SU-DHL-6 (cell line): ENCODE data around the gene UBE2D2.

Source experiments
- H2AFZ ChIP-seq: fragments of 200-600 bp; sonication (generic); 2 replicates; pipeline ENCODE4 v1.6.1; 2014; ENCODE audit warnings: low read depth, mild to moderate bottlenecking, moderate library complexity, mixed read lengths, antibody characterized with exemption, low read length; ENCODE audit not compliant: severe bottlenecking
- H3F3A ChIP-seq: fragments of 200-600 bp; shearing (Covaris generic); 2 replicates; pipeline ENCODE4 v1.6.0; 2016; ENCODE audit warnings: antibody characterized with exemption, mild to moderate bottlenecking; ENCODE audit not compliant: insufficient read depth
- H3K27ac ChIP-seq: fragments of 200-600 bp; sonication (generic); 2 replicates; pipeline ENCODE4 v1.5.1; 2016; ENCODE audit warnings: low read depth, mild to moderate bottlenecking, low read length, moderate library complexity, mixed read lengths
- H3K27me3 ChIP-seq: fragments of 200-600 bp; sonication (generic), shearing (Covaris generic); 2 replicates; pipeline ENCODE4 v1.6.0; 2014; ENCODE audit warnings: mild to moderate bottlenecking, low read length
- H3K36me3 ChIP-seq: fragments of 200-600 bp; sonication (generic); 2 replicates; pipeline ENCODE4 v1.6.1; 2014; ENCODE audit warnings: mild to moderate bottlenecking, low read length, mixed read lengths
- H3K4me2 ChIP-seq: fragments of 300-600, 200-600 bp; shearing (Covaris generic), sonication (generic); 2 replicates; pipeline ENCODE4 v1.6.0; 2014; ENCODE audit warnings: low read length, low read depth, mild to moderate bottlenecking; ENCODE audit not compliant: poor library complexity, severe bottlenecking
- H3K4me3 ChIP-seq: fragments of 200-600 bp; sonication (generic); 2 replicates; pipeline ENCODE4 v1.5.1; 2014; ENCODE audit warnings: antibody characterized with exemption, low read length, mild to moderate bottlenecking, mixed read lengths; ENCODE audit not compliant: insufficient read depth, poor library complexity, severe bottlenecking
- H3K79me2 ChIP-seq: fragments of 200-600 bp; sonication (generic); 2 replicates; pipeline ENCODE4 v1.6.1; 2014; ENCODE audit warnings: mild to moderate bottlenecking, low read length, moderate library complexity; ENCODE audit not compliant: insufficient read depth
- H3K9ac ChIP-seq: fragments of 200-600 bp; sonication (generic); 2 replicates; pipeline ENCODE4 v1.7.0; 2014; ENCODE audit warnings: mild to moderate bottlenecking, low read length
- H3K9me2 ChIP-seq: fragments of 200-600 bp; sonication (generic); replicated peaks from 2 replicates; pipeline ENCODE4 v1.6.1; 2014; ENCODE audit warnings: low read length; ENCODE audit not compliant: insufficient read depth
- H3K9me3 ChIP-seq: fragments of 200-600 bp; sonication (generic); 2 replicates; pipeline ENCODE4 v1.6.1; 2014; ENCODE audit warnings: low read length, mixed read lengths; ENCODE audit not compliant: insufficient read depth
- H4K20me1 ChIP-seq: fragments of 200-600 bp; sonication (generic); 2 replicates; pipeline ENCODE4 v1.6.1; 2014; ENCODE audit warnings: low read depth, mild to moderate bottlenecking, antibody characterized with exemption, low read length, moderate library complexity, mixed read lengths
- EZH2phosphoT487 ChIP-seq: fragments of 200-600 bp; sonication (generic), shearing (Covaris generic); conservative IDR thresholded peaks from 2 replicates; pipeline ENCODE4 v1.6.1; 2018; ENCODE audit warnings: mild to moderate bottlenecking, antibody characterized with exemption, low read length, moderate library complexity, mixed read lengths
- TF ChIP-seq, protein P1 (sequence below): fragments of 200-600 bp; sonication (generic); IDR thresholded peaks from one replicate; pipeline ENCODE4 v1.5.1; 2017; ENCODE audit warnings: antibody characterized with exemption, mild to moderate bottlenecking, low read length, moderate library complexity; ENCODE audit not compliant: insufficient read depth, poor library complexity, severe bottlenecking

Gene UBE2D2

DNA sequence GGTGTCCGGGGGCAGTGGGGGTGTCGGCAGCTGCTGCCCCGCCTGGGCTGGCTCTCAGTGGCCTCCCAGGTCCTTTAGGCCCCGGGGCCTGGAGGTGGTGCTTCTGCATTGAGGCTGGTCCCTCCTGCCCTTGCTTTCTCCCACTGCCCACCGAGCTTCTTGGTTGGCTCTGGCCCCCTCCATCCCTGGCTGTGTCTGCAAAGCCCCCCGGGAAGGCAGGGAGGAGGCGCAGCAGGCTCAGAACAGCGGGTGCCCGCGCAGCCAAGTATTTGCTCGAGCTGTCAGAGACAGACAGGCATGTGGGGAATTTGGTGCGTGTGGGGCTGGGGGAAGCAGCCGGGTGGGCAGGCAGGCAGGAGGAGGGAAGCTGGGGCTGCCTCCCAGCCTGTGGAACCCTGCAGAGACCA is 98.6 kb downstream of the UBE2D2 start:
- Histone ChIP-seq H3K27ac (peak overlapping the region; percentile 59), H3K4me3 (no peak overlapping the region), H2AFZ (no peak overlapping the region), H3K36me3 (no peaks in the 10 kb centered on the region), H3F3A (0 out of 2 replicates have a peak, but pooled peaks cover 5% of the 10 kb centered on the region), H3K4me2 (peak overlapping the region; percentile 46), H4K20me1 (no peaks in the 10 kb centered on the region; the same call in 1 of the 2 replicates), H3K27me3 (no peaks in the 10 kb centered on the region), H3K79me2 (peaks cover 98% of the 10 kb centered on the region), H3K9ac (peak overlapping the region; percentile 33), H3K9me2 (no peaks in the 10 kb centered on the region), H3K9me3 (no peaks in the 10 kb centered on the region)
- TF ChIP-seq, protein P1, sequence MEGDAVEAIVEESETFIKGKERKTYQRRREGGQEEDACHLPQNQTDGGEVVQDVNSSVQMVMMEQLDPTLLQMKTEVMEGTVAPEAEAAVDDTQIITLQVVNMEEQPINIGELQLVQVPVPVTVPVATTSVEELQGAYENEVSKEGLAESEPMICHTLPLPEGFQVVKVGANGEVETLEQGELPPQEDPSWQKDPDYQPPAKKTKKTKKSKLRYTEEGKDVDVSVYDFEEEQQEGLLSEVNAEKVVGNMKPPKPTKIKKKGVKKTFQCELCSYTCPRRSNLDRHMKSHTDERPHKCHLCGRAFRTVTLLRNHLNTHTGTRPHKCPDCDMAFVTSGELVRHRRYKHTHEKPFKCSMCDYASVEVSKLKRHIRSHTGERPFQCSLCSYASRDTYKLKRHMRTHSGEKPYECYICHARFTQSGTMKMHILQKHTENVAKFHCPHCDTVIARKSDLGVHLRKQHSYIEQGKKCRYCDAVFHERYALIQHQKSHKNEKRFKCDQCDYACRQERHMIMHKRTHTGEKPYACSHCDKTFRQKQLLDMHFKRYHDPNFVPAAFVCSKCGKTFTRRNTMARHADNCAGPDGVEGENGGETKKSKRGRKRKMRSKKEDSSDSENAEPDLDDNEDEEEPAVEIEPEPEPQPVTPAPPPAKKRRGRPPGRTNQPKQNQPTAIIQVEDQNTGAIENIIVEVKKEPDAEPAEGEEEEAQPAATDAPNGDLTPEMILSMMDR: no peak
- TF ChIP-seq EZH2phosphoT487: no peak

DNA sequence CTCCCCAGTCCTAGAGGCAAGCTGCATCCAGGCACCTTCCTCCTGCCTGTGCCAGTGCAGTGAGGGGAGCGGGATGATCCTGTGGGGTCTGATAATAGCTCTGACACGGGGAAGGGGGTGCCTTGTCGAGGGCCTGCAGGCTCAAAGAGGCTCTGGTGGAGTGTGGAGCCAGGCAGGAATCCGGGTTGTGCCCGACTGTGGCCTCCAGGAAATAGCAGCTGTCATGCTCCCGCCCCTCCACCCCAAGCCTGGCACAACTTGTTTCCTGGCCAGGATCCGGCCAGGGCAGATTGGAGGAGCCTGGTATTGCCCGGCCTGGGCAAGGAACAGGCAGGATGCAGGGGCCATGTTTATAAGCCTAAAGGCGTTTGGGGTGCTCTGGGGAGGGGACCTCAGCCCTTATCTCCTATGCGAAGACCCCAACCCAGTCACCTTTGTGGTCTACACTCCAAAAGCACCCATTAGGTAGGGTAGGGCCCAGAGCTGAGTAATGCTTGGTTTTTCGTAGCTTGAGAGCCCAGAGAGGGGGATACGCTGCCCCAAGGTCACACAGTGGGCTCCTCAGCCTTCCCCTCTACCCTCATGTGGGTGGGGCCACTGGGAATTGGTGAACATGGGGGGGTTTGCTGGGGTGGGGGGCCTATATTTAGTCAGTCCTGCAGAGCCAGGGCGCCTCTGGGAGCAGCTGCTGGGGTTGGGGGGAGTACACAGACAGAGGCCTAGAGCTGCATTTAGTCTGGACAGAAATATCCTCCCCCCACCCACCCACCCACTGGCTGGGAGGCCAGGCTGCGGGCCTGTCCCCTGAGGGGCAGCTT is 99.2 kb downstream of the UBE2D2 start:
- Histone ChIP-seq H3F3A (0 out of 2 replicates have a peak, but pooled peaks cover 7% of the 10 kb centered on the region), H2AFZ (no peak overlapping the region), H3K9ac (peak overlapping the region; percentile 33), H3K79me2 (peaks cover 98% of the 10 kb centered on the region), H3K9me3 (no peaks in the 10 kb centered on the region), H3K9me2 (no peaks in the 10 kb centered on the region), H3K27me3 (no peaks in the 10 kb centered on the region), H3K4me3 (no peak overlapping the region), H3K36me3 (no peaks in the 10 kb centered on the region), H4K20me1 (no peaks in the 10 kb centered on the region; the same call in 1 of the 2 replicates), H3K27ac (peak overlapping the region; percentile 59), H3K4me2 (peak overlapping the region; percentile 46)
- no peak for TF ChIP-seq EZH2phosphoT487
- TF ChIP-seq, protein P1: no peak

DNA sequence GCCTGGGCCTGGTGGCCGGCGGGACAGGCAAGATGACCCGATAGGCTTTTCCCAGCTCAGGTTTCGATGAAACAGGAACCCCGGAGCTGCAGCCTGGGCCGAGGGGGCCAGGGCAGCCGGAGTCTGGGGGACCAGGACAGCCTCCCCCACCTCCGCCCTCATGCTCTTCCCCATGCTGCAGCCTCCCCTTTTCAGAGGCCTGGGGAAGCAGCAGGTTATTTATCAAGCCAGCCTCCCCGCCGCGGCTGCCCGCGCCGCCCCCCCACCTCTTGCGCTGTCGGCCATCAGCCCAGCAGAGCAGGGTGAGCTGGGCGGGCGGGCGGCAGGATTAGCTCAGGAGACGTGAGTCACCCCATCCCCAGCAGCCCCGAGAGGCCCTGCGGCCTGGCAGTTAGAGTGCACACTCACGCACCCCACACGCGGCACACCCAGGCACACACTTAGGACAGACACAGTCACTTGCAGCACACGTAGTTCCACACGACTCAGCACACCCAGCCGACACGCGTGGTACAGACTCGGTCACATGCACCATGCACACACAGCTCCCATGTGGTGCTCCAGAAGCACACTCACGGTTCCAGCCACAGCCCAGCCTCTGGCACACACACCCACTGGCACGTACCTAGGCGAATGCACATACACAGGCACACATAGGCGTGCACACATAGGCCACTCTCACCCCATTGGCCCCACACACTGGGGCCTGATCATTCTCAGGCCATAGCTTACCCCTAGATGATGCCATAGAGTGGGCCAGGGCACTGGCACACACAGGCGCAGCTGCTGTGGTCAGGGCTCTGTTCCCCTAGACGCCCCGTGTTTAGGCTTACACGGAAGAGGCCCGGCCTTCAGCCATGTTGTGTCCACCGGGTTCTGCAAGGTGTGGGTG is 100.0 kb downstream of the UBE2D2 start:
- Histone ChIP-seq H3K4me2 (peak overlapping the region; percentile 17), H3K9ac (no peak overlapping the region), H3K79me2 (peaks cover 98% of the 10 kb centered on the region), H3K36me3 (no peaks in the 10 kb centered on the region), H3K27ac (peak overlapping the region; percentile 99), H3F3A (0 out of 2 replicates have a peak, but pooled peaks cover 10% of the 10 kb centered on the region), H4K20me1 (no peaks in the 10 kb centered on the region; the same call in 1 of the 2 replicates), H3K9me2 (no peaks in the 10 kb centered on the region), H2AFZ (no peak overlapping the region), H3K27me3 (no peaks in the 10 kb centered on the region), H3K4me3 (no peak overlapping the region), H3K9me3 (no peaks in the 10 kb centered on the region)
- TF ChIP-seq, protein P1: no peak
- TF ChIP-seq EZH2phosphoT487: no peak
